ENCODE results near the gene TRABD2B.

DNA sequence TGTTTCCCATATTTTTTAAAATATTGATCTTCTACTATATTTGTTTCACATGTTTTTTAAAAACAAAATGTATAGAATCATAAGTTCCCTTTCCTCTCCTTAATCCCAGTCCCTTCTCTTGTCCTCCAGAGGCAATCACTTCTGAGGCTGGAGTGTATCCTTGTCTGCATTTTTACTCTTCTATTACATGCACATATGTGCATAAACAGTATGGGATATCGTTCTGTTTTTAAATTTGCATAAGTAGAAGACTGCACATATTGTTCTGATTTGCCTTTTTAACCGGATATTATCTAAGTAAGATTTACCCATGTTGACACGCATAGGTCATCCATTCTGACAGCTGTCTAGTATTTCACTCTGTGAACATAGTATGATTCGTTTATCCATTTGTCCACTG, 142.0 kb downstream of the TRABD2B start:
- TF ChIP-seq, protein P1, sequence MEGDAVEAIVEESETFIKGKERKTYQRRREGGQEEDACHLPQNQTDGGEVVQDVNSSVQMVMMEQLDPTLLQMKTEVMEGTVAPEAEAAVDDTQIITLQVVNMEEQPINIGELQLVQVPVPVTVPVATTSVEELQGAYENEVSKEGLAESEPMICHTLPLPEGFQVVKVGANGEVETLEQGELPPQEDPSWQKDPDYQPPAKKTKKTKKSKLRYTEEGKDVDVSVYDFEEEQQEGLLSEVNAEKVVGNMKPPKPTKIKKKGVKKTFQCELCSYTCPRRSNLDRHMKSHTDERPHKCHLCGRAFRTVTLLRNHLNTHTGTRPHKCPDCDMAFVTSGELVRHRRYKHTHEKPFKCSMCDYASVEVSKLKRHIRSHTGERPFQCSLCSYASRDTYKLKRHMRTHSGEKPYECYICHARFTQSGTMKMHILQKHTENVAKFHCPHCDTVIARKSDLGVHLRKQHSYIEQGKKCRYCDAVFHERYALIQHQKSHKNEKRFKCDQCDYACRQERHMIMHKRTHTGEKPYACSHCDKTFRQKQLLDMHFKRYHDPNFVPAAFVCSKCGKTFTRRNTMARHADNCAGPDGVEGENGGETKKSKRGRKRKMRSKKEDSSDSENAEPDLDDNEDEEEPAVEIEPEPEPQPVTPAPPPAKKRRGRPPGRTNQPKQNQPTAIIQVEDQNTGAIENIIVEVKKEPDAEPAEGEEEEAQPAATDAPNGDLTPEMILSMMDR (IDR thresholded peaks at IDR 0.05; ENCODE audit: borderline replicate concordance, extremely low read depth, low read length, poor library complexity, severe bottlenecking) = no peak
- TF ChIP-seq EZH2 (IDR thresholded peaks at IDR 0.05; ENCODE audit: borderline replicate concordance, low read depth, low read length, severe bottlenecking) = no peak

Measured in DND-41 (cell line).